ENCODE data around the gene CMSS1.

DNA sequence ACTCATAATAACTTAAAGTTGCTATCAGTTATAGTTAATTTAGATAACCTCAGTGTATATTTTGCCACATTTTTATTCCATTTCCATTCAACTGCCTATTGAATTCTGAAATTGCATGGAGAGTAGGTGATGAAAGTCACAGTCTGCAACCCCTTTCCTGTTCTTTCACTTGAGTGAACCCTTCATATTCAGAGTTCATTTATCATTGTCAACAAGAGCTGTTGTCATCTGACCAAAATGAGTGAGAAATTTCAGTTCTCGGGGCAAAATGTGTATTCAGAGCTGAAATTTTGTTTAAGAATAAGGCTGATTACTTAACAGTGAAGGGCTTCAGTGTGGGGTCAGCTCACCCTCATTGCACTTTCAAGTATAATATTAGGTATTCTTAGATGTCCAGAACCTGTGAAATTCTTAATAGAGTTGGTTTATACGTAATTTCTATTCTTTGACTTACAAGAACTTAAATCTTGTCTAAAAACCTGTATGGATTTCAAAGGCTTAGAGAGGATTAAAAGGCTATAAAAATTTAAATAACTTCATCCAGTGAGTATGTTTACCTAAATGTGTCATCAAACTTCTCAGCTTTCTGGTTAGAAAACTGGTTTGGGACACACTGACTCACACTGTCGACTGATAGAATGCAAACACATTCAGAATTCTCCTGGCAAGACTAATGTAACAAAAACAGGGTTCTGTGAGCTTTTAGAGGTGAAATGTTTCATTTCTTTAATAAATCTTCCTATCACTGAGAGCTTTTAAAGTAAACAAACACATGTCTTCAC is 92.2 kb downstream of the CMSS1 start:
- TF ChIP-seq, protein P1, sequence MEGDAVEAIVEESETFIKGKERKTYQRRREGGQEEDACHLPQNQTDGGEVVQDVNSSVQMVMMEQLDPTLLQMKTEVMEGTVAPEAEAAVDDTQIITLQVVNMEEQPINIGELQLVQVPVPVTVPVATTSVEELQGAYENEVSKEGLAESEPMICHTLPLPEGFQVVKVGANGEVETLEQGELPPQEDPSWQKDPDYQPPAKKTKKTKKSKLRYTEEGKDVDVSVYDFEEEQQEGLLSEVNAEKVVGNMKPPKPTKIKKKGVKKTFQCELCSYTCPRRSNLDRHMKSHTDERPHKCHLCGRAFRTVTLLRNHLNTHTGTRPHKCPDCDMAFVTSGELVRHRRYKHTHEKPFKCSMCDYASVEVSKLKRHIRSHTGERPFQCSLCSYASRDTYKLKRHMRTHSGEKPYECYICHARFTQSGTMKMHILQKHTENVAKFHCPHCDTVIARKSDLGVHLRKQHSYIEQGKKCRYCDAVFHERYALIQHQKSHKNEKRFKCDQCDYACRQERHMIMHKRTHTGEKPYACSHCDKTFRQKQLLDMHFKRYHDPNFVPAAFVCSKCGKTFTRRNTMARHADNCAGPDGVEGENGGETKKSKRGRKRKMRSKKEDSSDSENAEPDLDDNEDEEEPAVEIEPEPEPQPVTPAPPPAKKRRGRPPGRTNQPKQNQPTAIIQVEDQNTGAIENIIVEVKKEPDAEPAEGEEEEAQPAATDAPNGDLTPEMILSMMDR (IDR thresholded peaks at IDR 0.05 in 4 of 5, conservative IDR thresholded peaks at IDR 0.05 in 1 of 5), result no peak
- no peak for TF ChIP-seq POLR2A (IDR thresholded peaks at IDR 0.05)
